B cell (primary cell): ENCODE measurements around the gene MAP2K5. TPM values are rescaled to one million over a fixed set of nuclear protein-coding genes. Genes with fewer than 3 reads are reported as not detected.

Experiments
- ATAC-seq: fragments of 200-7000 bp; cut with Tn5 transposase; one replicate; pipeline ENCODE4 v1.10.0; 2021; ENCODE audit warnings: low read depth, mild to moderate bottlenecking, moderate number of reproducible peaks, moderate library complexity
- CTCF ChIA-PET: fragments of 350-600 bp; sonication (Branson Sonifier 250); formaldehyde crosslinking; loops from one replicate; lab custom pipeline; 2021; ENCODE audit warnings: antibody characterized with exemption, inconsistent platforms; lab: Charles Lee
- POLR2A ChIA-PET: fragments of 350-600 bp; sonication (Branson Sonifier 250); formaldehyde crosslinking; loops from one replicate; lab custom pipeline; 2021; ENCODE audit warnings: antibody characterized with exemption; lab: Charles Lee
- DNase-seq: peaks from one replicate; pipeline ENCODE4 v3.0.0; 2013
- H2AFZ ChIP-seq: 2 replicates; pipeline ENCODE4 v1.6.1; 2012; ENCODE audit warnings: mild to moderate bottlenecking, low read depth, low read length; ENCODE audit not compliant: insufficient read depth, poor library complexity, severe bottlenecking
- H3K27ac ChIP-seq, 2 donors: 1 replicate in 1 of 2; 2 replicates in 1 of 2; pipeline ENCODE4 v1.5.1; 2012 to 2013; ENCODE audit warnings: low read length in 2 of 2, mild to moderate bottlenecking in 2 of 2, moderate library complexity in 1 of 2
- H3K27me3 ChIP-seq, 4 experiments: fragments of 200-600 bp in 1 of 4; sonication (generic) in 1 of 4; replicated peaks in 1 of 4; 1 replicate in 2 of 4; 2 replicates in 2 of 4; pipeline versions ENCODE4 v1.6.1 to v1.7.0; 2013 to 2016; ENCODE audit warnings: low read length in 3 of 4, mild to moderate bottlenecking in 2 of 4, mixed read lengths in 1 of 4, moderate library complexity in 1 of 4; ENCODE audit not compliant: insufficient read depth in 4 of 4, control insufficient read depth in 3 of 4; ENCODE audit errors: control extremely low read depth in 1 of 4
- H3K36me3 ChIP-seq, 2 experiments: replicated peaks in 1 of 2; 1 replicate in 1 of 2; 2 replicates in 1 of 2; pipeline versions ENCODE4 v1.6.1 to v1.7.1; 2013; ENCODE audit warnings: low read length in 1 of 2; ENCODE audit not compliant: insufficient read depth in 2 of 2, control insufficient read depth in 1 of 2; ENCODE audit errors: control extremely low read depth in 1 of 2, extremely low read depth in 1 of 2
- H3K4me1 ChIP-seq, 2 donors: fragments of 200-600 bp in 1 of 2; sonication (generic) in 1 of 2; 1 replicate in 1 of 2; 2 replicates in 1 of 2; pipeline versions ENCODE4 v1.5.1 to v1.6.1; 2013 to 2017; ENCODE audit warnings: low read length in 2 of 2; ENCODE audit not compliant: control insufficient read depth in 2 of 2, insufficient read depth in 2 of 2
- H3K4me2 ChIP-seq: replicated peaks from 2 replicates; pipeline ENCODE3; 2012; ENCODE audit warnings: mild to moderate bottlenecking, low read depth, low read length; ENCODE audit not compliant: poor library complexity, severe bottlenecking
- H3K4me3 ChIP-seq, 5 experiments: fragments of 200-600 bp in 1 of 5; sonication (generic) in 1 of 5; 1 replicate in 3 of 5; 2 replicates in 2 of 5; pipeline versions ENCODE4 v1.5.1 to v1.7.0; 2011 to 2016; ENCODE audit warnings: low read length in 4 of 5, mild to moderate bottlenecking in 4 of 5, low read depth in 2 of 5, control low read depth in 1 of 5, moderate library complexity in 1 of 5; ENCODE audit not compliant: insufficient read depth in 1 of 5; ENCODE audit errors: control extremely low read depth in 1 of 5, extremely low read depth in 1 of 5
- H3K79me2 ChIP-seq: fragments of 200-600 bp; sonication (generic); one replicate; pipeline ENCODE4 v1.6.0; 2016; ENCODE audit warnings: low read length; ENCODE audit not compliant: control insufficient read depth, insufficient read depth
- H3K9ac ChIP-seq: fragments of 200-600 bp; sonication (generic); 2 replicates; pipeline ENCODE4 v1.6.1; 2017; ENCODE audit warnings: mild to moderate bottlenecking, low read length, moderate library complexity
- H3K9me3 ChIP-seq, 3 donors: one replicate each; pipeline versions ENCODE4 v1.6.1 to v1.7.1; 2013; ENCODE audit warnings: low read length in 2 of 3; ENCODE audit not compliant: control insufficient read depth in 2 of 3, insufficient read depth in 1 of 3; ENCODE audit errors: control extremely low read depth in 1 of 3
- H4K20me1 ChIP-seq: 2 replicates; pipeline ENCODE4 v1.6.0; 2012; ENCODE audit warnings: mild to moderate bottlenecking, low read length; ENCODE audit not compliant: insufficient read depth, control insufficient read depth, poor library complexity, severe bottlenecking
- H3K27ac Mint-ChIP-seq: one replicate; pipeline ENCODE4 v1.8.0; 2021; ENCODE audit warnings: mixed read lengths
- H3K27me3 Mint-ChIP-seq: one replicate; pipeline ENCODE4 v1.8.0; 2021; ENCODE audit warnings: mixed read lengths
- H3K4me1 Mint-ChIP-seq: one replicate; pipeline ENCODE4 v1.8.0; 2021; ENCODE audit warnings: mixed read lengths
- H3K4me3 Mint-ChIP-seq: one replicate; pipeline ENCODE4 v1.8.0; 2021; ENCODE audit warnings: mixed read lengths
- H3K9me3 Mint-ChIP-seq: one replicate; pipeline ENCODE4 v1.8.0; 2022; ENCODE audit warnings: mixed read lengths; ENCODE audit not compliant: insufficient read depth
- CTCF ChIP-seq: fragments of 200-600 bp; IDR thresholded peaks from one replicate; pipeline ENCODE4 v1.8.0; 2022; ENCODE audit warnings: antibody characterized with exemption, mild to moderate bottlenecking
- EZH2 ChIP-seq: IDR thresholded peaks from 2 replicates; pipeline ENCODE4 v1.6.1; 2012; ENCODE audit warnings: borderline replicate concordance, low read depth, mild to moderate bottlenecking, moderate library complexity, low read length; ENCODE audit not compliant: insufficient read depth, poor library complexity, severe bottlenecking
- WGBS: methylation state at CpG from one replicate; pipeline ENCODE4 v1.1.5; 2013; ENCODE audit warnings: missing lambda C conversion rate; ENCODE audit not compliant: insufficient coverage; 5-methylcytosine and 5-hydroxymethylcytosine counted together
- intact Hi-C: fragments of 100-400 bp; cut with micrococcal nuclease; formaldehyde crosslinking; loops from one replicate; pipeline ENCODE4 v1.10.0; 2022
- polyA plus RNA-seq: library from polyadenylated mRNA; depleted of rRNA; stranded (reverse); fragments of >200 nt; gene quantifications from 2 replicates; pipeline ENCODE4 v1.2.3, GENCODE V29; 2012
- total RNA-seq, 2 donors: library from RNA; stranded (reverse); fragments of 120-200 nt in 1 of 2; gene quantifications; 1 replicate in 1 of 2; 2 replicates in 1 of 2; pipeline versions ENCODE4 v1.2.3 to v1.2.4, GENCODE V29; 2013 to 2022

MAP2K5 gene
- total and polyA plus RNA-seq, 2 donors (not counting 1 experiment from before 2014, with no cell fraction given) = 11.1 to 40.0 TPM

- Histone ChIP-seq H3K4me1 (peaks cover 25 to 28% of the 10 kb centered on the region in 2 donors), H3K4me3 (no peak overlapping the region), H3K27ac (no peak overlapping the region), H3K27me3 (no peaks in the 10 kb centered on the region), H3K36me3 (peaks cover 0 to 4% of the 10 kb centered on the region in 2 experiments), H3K9me3 (no peaks in the 10 kb centered on the region), H2AFZ (no peak overlapping the region), H4K20me1 (no peaks in the 10 kb centered on the region), H3K79me2 (peaks cover 4% of the 10 kb centered on the region), H3K9ac (no peak overlapping the region), H3K4me2 (no peak overlapping the region)
- DNase-seq (no peak), ATAC-seq (no peak)
- no peak overlapping the region for H3K4me3 Mint-ChIP-seq
- no peak overlapping the region for H3K27ac Mint-ChIP-seq
- intact Hi-C loops = no loop called here
- no peaks in the 10 kb centered on the region for H3K9me3 Mint-ChIP-seq
- peaks cover 32% of the 10 kb centered on the region for H3K4me1 Mint-ChIP-seq
- no peaks in the 10 kb centered on the region for H3K27me3 Mint-ChIP-seq
- WGBS = 100% methylated on average over 3 of the region's 13 CpGs
- POLR2A ChIA-PET = no interaction called here
- CTCF ChIA-PET = interaction anchor here (0.5 to 1.6 kb wide), 3 partner anchors 13 to 1125 kb away, joined by 3 to 9 read pairs (median 4); no protein-coding TSS in a partner anchor
- no peak for TF ChIP-seq CTCF
- TF ChIP-seq EZH2 = no peak
Observed at GRCh38 chr15:67769497-67770357, 227.2 kb downstream of the MAP2K5 start.

- CTCF ChIA-PET = interaction anchor here (1.6 kb wide), 1 partner anchor 13 kb away, joined by 9 read pairs; no protein-coding TSS in a partner anchor
- ATAC-seq (no peak), DNase-seq (no peak)
- Histone ChIP-seq H3K4me2 (no peak overlapping the region), H3K27me3 (no peaks in the 10 kb centered on the region), H3K27ac (no peak overlapping the region), H4K20me1 (no peaks in the 10 kb centered on the region), H3K9me3 (no peaks in the 10 kb centered on the region), H3K79me2 (peaks cover 4% of the 10 kb centered on the region), H2AFZ (no peak overlapping the region), H3K9ac (no peak overlapping the region), H3K4me1 (peaks cover 24 to 28% of the 10 kb centered on the region in 2 donors), H3K36me3 (peaks cover 0 to 4% of the 10 kb centered on the region in 2 experiments), H3K4me3 (no peak overlapping the region)
- Mint-ChIP-seq H3K4me3 (no peak overlapping the region), H3K27me3 (no peaks in the 10 kb centered on the region), H3K4me1 (peaks cover 31% of the 10 kb centered on the region), H3K27ac (no peak overlapping the region), H3K9me3 (no peaks in the 10 kb centered on the region)
- intact Hi-C loops = no loop called here
- no CpG with 5 or more reads among the region's 3 CpGs for WGBS
- TF ChIP-seq CTCF = no peak
- TF ChIP-seq EZH2 = no peak
- POLR2A ChIA-PET = no interaction called here
Observed at GRCh38 chr15:67770358-67770628, 227.8 kb downstream of the MAP2K5 start.
